Activated gamma-delta T cell (primary cell): ENCODE measurements around the gene ABHD6.
A peak's percentile ranks its signal among the peaks of the same experiment; 100 is the strongest.
"Not testable (repeated sequence)": the region's sequence is repeated elsewhere in the genome, so short reads cannot be mapped to it uniquely, and the experiment has no call there.

Experiments used
- DNase-seq: peaks from one replicate; lab custom pipeline; 2025; lab: John Stamatoyannopoulos, UW
- total RNA-seq, 2 donors: gene quantifications; one replicate each; lab custom pipeline; 2026; lab: John Stamatoyannopoulos, UW

The ABHD6 gene
- 12.1 to 14.3 reads per million in 2 donors for total RNA-seq

DNA sequence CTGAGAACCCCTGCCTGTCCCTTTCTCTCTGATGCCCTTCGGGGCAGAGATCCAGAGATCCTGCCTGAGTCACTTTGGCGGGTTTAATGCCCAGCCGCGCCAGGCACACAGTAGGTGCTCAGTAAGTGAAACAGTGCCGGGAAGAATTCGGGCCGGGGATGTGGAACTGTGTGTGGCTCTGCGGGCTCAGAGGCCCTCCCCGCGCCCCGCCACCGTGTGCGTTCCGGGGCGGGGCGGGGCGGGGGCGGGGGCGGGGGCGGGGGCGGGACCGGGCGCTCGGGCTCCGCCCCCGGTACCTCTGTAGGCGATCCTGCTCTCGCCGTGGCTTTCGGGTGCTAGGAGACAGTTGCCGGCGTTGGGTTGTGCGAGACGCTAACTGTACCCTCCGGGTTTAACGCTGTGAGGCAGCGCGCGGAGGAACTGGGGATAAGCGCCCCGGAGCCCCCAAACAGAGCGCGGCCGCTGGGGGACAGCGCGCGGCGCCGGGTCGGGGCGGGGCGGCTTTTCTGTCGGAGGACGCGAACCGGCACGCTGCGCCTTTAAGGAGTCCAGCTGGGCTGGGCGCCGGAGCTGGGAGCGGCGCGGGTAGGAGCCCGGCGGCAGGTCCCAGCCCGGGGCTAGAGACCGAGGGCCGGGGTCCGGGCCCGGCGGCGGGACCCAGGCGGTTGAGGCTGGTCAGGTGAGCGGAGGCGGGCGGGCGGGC lies at the start of gene ABHD6:
Gene ABHD6, plus strand, starts transcription at position 555 of the 703 bp plus-strand sequence. CDS start 18,795 bp downstream, outside the sequence.
- peak; percentile 59 for DNase-seq

DNA sequence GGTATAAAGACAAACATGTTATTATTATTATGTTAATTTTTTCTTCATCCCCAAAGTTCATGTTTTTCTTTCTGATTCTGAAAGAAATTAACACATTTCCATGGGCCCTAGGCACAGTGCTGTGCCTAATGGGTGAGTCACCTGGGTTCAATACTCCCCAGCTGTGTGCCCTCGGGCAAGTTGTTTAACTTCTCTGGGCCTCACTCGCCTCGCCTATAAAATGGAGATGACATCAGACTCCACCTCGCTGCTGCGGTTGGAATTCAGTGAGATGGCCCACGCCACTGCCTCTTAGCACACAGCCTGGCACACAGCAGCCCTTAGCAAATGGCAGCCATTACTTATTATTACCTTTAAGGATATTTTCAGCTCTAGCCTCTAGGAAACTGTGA lies 49.4 kb upstream of the ABHD6 start:
- DNase-seq: no peak

DNA sequence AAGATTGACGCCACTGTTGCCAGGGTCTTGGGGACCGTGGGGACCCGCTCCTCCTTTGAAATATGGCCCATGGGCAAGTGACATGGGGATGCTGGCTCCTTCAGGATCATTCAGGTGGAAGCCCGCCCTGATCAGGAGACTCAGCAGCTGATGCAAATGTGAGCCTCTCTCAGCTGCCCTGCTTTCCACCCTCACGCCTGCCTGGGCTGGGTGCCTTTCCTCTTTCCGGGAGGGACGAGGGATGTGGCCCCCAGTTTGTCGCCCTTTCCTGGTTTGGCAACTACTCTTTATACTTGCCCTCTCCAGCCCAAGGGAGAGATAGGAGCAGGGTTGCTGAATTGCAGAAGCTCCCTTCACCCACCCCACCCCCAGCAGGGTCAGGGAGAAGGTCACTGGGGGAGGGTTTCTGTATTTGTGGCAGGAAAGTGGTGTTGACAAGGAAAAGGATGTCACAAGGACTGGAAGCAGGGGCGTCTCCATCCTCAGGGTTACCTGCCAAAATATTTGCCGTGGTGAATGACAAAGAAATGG lies 48.6 kb upstream of the ABHD6 start:
- DNase-seq: no peak

GRCh38 chr3:58189691-58190090 lies 47.9 kb upstream of the ABHD6 start:
- DNase-seq: no peak

DNA sequence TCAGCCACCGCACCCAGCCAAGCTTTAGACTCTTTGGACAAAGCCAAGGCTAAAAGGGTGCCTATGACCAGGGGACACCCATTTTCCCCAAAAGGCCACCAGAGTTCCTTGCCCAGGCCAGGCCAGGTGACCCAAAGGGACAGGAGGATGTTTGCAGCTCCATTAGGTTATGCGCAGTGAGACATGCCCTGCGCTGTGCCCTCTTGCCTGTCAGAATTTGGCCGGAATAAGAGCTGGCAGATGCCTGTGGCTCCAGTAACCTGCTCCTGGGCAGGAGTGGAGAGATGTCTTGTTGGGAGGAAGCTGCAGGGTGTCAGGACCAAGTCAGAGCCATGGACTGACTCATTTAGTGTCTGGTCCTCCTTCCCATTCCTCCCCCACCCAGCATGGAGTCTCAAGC lies 47.3 kb upstream of the ABHD6 start:
- no peak for DNase-seq

- no peak for DNase-seq
These were observed 46.7 kb upstream of the ABHD6 start for GRCh38 chr3:58190882-58191281.

GRCh38 chr3:58191361-58191991 lies 46.1 kb upstream of the ABHD6 start:
- no peak for DNase-seq

GRCh38 chr3:58192069-58192468 lies 45.5 kb upstream of the ABHD6 start:
- no peak for DNase-seq

- no peak for DNase-seq
These were observed 43.7 kb upstream of the ABHD6 start for GRCh38 chr3:58193682-58194407.

DNA sequence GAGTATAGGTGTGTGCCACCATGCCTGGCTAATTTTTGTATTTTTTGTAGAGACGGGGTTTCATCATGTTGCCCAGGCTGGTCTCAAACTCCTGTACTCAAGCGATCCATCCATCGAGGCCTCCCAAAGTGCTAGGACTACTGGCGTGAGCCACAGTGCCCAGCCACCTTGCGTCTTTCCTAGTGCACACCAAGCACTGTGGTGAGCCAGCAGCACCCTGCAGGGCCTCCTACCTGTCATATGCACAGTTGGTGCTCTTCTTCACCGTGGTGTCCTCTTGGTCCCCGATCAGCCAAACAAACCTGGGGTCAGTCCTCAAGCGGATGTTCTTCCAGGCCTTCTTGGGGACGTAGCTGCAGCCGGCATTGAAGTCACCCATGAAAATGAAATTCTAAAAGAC lies 40.0 kb upstream of the ABHD6 start:
- no peak for DNase-seq

DNA sequence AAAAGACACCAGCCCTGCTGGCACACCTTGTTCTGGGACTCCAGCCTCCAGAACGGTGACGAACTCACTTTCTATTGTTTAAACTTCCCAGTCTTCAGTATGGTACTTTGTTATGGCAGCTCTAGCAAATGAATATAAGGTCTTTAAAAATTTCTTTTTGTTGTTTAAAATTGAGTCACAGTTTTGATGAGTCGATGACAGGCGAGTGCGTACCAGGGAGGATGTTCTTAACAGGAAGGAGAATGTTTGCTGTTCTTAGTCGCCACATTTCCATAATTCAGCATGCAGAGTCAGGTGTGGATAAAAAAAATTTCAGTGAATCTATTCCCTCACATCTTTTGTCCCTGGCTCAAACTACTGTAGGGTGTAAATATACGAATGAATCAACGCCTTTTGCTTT lies 39.2 kb upstream of the ABHD6 start:
- no peak for DNase-seq

DNA sequence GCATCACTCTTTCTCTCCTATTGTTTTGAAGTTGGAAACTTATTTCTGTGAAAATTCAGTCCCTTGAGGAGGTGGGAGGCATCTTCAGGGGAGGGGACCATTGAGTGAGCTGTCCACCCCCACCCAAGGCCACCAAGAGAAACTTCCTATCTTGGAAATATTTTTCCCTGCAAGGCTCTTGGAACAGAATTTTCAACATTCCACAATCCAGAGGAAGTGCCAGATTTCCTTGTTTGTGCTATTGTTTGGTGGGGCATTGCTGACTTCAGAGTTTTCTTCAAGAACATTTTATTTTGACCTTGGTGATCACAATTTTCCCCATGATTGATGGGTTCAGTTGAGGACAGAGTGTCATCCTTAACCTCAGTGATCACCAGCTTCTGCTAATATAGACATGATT lies 38.8 kb upstream of the ABHD6 start:
- DNase-seq: no peak

- no peak for DNase-seq
These were observed 37.4 kb upstream of the ABHD6 start for GRCh38 chr3:58200121-58200709.

- DNase-seq: no peak
These were observed 36.7 kb upstream of the ABHD6 start for GRCh38 chr3:58200846-58201355.

GRCh38 chr3:58201451-58201850 lies 36.1 kb upstream of the ABHD6 start:
- DNase-seq: not testable (repeated sequence)

- no peak for DNase-seq
These were observed 34.7 kb upstream of the ABHD6 start for GRCh38 chr3:58202917-58203360.

DNA sequence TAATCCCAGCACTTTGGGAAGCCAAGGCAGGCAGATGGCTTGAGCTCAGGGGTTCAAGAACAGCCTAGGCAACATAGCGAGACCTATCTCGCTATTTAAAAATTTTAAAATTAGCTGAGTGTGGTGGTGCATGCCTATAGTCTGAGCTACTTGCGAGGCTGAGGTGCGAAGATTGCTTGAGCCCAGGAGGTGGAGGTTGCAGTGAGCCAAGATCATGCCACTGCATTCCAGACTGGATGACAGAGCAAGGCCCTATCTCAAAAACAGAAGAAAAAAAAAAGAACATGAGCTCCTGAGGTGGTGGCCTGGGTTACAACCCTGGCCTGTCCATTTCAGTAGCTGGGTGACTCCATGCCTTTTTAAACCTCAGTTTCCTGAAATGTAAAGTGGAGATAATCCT lies 34.1 kb upstream of the ABHD6 start:
- no peak for DNase-seq

GRCh38 chr3:58204720-58205119 lies 32.9 kb upstream of the ABHD6 start:
- no peak for DNase-seq

GRCh38 chr3:58205981-58206380 lies 31.6 kb upstream of the ABHD6 start:
- DNase-seq: no peak

DNA sequence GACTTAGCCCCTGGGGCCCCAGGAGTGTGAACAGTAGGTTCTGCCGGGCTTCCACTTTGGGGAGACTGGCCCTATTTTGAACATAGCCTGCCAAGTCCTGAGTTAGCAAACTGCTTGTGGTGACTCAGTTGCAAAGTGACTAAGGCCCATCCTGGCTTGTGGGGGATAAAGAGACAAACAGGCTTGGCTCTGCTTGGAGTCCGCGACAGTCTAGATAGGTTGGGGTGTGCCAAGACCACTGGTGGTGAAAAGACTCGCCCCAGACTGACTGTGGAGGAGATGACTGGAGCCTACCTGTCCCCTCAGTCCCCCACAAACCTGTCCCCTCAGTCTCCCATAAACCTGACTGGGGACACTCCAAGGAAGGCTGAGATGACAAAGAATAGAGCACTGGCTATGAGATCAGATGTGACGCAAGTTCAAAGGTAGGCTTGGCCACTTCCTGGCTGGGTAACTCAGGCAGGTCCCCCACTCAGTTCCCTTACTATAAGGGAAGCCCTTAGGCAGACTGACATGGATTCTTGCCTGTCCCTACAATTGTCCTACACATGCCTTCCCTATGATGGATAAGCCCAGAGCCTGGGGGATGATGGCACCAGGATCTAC lies 31.1 kb upstream of the ABHD6 start:
- DNase-seq: no peak

DNA sequence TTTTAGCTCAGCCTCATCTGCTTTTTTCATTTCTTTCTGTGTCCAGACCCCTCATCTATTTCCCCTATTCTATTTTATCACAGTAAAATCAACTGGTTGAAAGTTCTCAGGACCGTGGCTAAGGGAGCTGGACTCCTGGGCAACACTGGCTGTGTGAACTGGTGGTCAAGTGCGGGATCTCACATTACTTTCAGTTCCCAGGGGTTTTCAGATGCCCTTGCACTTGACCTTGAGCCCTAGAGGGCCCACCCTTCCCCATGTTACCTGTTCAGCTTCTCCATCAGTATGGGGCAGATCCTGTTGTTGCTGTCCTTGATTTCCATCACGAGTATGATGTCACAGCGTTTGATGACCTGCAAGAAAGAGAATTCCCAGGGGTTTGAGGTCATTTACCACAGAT lies 29.6 kb upstream of the ABHD6 start:
- no peak for DNase-seq

DNA sequence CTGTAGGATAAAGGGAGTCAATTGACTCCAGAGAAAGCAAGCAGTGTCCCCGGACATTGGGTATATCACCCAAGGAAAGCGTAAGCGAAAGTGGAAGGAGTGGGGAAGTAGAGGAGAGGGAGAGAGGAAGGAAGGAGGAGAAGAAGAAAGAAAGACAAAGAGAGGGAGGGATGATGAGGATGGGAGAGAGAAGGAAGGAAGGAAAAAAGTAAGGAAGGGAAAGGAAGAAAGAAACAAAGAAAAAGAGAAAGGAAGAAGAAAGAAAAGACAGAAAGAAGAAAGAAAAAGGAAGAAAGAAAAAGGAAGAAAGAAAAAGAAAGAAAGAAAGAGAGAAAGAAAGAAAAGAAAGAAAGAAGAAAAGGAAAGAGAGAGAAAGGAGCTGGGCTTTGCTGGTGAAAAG lies 27.7 kb upstream of the ABHD6 start:
- DNase-seq: no peak
